Astrocyte (in vitro differentiated cells and primary cell): ENCODE measurements around the gene SLCO3A1.

Experiments used
- EZH2 ChIP-seq: IDR thresholded peaks from 2 replicates; pipeline ENCODE4 v1.6.1; 2012; ENCODE audit warnings: mild to moderate bottlenecking, low read length, inconsistent platforms; ENCODE audit not compliant: insufficient read depth
- TF ChIP-seq, protein P1 (sequence below): IDR thresholded peaks from 2 replicates; pipeline ENCODE4 v1.5.1; 2011; ENCODE audit warnings: low read depth, mild to moderate bottlenecking, inconsistent platforms, low read length, moderate library complexity; ENCODE audit not compliant: insufficient read depth

DNA sequence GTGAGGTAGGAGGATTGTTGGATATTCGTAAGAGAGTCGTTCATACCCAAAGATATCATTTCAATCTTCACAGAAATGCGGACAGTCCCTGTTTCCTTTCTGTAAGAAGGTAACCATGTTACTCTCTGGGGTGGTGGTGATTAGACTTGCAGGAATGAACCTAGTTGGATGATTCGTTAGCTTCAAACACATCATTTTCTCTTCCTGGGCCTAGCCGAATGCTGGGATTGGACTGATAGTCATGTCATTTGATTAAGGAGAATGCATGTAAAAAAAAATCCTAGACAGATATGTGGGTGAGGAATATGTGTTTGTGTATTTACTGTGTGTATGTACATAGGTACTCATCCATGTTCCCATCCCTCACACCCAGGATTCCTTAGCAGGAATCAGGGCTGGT, 12.4 kb downstream of the SLCO3A1 start:
- TF ChIP-seq, protein P1, sequence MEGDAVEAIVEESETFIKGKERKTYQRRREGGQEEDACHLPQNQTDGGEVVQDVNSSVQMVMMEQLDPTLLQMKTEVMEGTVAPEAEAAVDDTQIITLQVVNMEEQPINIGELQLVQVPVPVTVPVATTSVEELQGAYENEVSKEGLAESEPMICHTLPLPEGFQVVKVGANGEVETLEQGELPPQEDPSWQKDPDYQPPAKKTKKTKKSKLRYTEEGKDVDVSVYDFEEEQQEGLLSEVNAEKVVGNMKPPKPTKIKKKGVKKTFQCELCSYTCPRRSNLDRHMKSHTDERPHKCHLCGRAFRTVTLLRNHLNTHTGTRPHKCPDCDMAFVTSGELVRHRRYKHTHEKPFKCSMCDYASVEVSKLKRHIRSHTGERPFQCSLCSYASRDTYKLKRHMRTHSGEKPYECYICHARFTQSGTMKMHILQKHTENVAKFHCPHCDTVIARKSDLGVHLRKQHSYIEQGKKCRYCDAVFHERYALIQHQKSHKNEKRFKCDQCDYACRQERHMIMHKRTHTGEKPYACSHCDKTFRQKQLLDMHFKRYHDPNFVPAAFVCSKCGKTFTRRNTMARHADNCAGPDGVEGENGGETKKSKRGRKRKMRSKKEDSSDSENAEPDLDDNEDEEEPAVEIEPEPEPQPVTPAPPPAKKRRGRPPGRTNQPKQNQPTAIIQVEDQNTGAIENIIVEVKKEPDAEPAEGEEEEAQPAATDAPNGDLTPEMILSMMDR = no peak
- no peak for TF ChIP-seq EZH2
